ENCODE data around the gene TIGD2.
"Not testable (repeated sequence)": the region's sequence is repeated elsewhere in the genome, so short reads cannot be mapped to it uniquely, and the experiment has no call there.

The TIGD2 gene

DNA sequence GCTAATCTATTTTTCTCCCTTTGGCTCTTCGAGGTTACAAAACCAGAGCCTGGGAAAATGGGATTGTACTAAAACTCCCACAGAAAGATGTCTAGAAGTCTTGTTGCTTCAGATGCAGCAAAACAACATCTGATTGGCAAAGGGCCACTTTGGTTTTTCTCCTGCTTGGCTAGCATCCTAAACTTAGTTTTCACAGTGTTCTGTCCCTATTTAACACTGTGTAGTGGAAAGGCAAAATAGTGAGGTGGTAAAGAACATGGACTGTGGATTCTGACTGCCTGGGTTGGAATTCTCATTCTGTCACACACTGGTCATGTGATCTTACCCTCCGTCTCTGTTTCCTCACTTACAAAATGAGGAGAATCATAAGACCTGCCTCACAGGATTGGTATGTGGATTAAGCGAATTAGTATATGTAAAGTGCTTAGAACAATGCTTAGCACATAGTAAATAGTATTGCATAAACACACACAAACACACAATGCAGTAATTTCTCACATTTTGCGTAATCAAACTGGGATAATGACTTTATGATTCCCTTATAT, 23.5 kb downstream of the TIGD2 start:
- DNase-seq: no peak
- CTCF ChIA-PET: no interaction called here

DNA sequence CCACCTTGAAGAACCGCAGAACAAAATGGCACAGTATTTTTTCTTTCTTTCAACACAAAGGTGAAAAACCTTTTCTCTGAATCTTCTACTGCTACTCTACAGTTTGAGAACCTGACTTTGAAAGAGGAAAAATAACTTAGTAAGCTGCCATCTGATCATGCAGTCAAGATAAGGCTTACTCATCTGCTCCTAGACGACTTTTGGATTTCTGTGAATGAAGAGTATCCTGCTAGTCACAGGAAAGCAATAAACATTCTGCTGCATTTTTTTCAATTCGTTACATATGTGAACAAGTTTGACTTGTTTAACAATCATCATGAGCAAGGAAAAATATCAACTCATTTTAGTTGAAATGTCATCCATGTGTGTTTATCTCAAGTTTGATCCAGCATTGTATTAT, 25.2 kb downstream of the TIGD2 start:
- H3K9me3 Mint-ChIP-seq: no peaks in the 10 kb centered on the region
- no peak overlapping the region for H3K4me3 Mint-ChIP-seq
- no peak for DNase-seq
- CTCF ChIA-PET: interaction anchor here (0.7 kb wide), 1 partner anchor 61 kb away, joined by 3 read pairs; no protein-coding TSS in a partner anchor
- H3K36me3 Mint-ChIP-seq: no peaks in the 10 kb centered on the region
- H3K27ac Mint-ChIP-seq: no peak overlapping the region
- H3K4me1 Mint-ChIP-seq: no peaks in the 10 kb centered on the region
- peaks cover 13% of the 10 kb centered on the region for H3K27me3 Mint-ChIP-seq

More for the DNA sequence above, 23.5 kb downstream of the TIGD2 start:
- H3K27ac Mint-ChIP-seq: no peak overlapping the region
- H3K36me3 Mint-ChIP-seq: no peaks in the 10 kb centered on the region
- H3K9me3 Mint-ChIP-seq: no peaks in the 10 kb centered on the region
- no peak overlapping the region for H3K4me3 Mint-ChIP-seq
- peaks cover 5% of the 10 kb centered on the region for H3K27me3 Mint-ChIP-seq
- H3K4me1 Mint-ChIP-seq: no peaks in the 10 kb centered on the region

DNA sequence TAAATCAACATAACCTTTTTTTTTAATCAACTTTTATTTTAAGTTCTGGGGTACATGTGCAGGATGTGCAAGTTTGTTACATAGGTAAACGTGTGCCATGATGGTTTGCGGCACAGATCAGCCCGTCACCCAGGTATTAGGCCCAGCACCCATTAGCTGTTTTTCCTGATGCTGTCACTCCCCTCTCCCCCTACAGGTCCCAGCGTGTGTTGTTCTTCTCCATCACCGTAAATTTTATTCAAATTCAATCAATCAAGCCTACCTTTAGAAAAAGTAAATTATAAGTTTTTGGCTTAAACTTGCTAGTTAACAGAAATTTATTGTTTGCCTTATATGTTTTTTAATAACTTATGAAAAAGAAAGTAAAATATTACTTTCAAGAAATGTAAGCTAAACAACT, 25.9 kb downstream of the TIGD2 start:
- DNase-seq: no peak
- CTCF ChIA-PET: interaction anchor here (0.7 kb wide), 2 partner anchors 25 to 62 kb away, joined by 3 read pairs; no protein-coding TSS in a partner anchor
- Mint-ChIP-seq H3K27ac (no peak overlapping the region), H3K9me3 (no peaks in the 10 kb centered on the region), H3K4me3 (no peak overlapping the region), H3K4me1 (no peaks in the 10 kb centered on the region), H3K27me3 (peaks cover 13% of the 10 kb centered on the region), H3K36me3 (no peaks in the 10 kb centered on the region)

DNA sequence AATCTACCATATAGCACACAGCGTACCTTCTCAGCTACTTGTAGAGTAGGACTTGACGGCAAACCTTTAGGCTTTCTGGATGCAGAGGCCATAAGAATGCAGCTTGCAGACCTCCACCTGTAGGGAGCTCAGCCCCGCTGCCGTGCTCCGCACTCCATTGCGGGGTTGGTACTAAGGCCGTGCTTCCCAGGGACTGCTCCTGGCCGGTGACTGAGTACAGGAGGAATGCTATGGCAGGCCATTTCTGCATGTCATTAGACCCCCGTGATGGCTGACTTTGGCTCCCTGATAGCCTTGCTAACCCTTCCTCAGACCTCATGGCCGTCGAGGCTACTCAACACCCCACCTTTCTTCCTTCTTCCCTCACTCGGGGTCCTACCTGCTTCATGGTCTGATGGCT, 26.4 kb downstream of the TIGD2 start:
- peaks cover 13% of the 10 kb centered on the region for H3K27me3 Mint-ChIP-seq
- no peak overlapping the region for H3K4me3 Mint-ChIP-seq
- CTCF ChIA-PET: interaction anchor here (0.7 kb wide), 1 partner anchor 24 kb away, joined by 3 read pairs; no protein-coding TSS in a partner anchor
- DNase-seq: no peak
- no peaks in the 10 kb centered on the region for H3K36me3 Mint-ChIP-seq
- H3K27ac Mint-ChIP-seq: no peak overlapping the region
- no peaks in the 10 kb centered on the region for H3K4me1 Mint-ChIP-seq
- no peaks in the 10 kb centered on the region for H3K9me3 Mint-ChIP-seq

DNA sequence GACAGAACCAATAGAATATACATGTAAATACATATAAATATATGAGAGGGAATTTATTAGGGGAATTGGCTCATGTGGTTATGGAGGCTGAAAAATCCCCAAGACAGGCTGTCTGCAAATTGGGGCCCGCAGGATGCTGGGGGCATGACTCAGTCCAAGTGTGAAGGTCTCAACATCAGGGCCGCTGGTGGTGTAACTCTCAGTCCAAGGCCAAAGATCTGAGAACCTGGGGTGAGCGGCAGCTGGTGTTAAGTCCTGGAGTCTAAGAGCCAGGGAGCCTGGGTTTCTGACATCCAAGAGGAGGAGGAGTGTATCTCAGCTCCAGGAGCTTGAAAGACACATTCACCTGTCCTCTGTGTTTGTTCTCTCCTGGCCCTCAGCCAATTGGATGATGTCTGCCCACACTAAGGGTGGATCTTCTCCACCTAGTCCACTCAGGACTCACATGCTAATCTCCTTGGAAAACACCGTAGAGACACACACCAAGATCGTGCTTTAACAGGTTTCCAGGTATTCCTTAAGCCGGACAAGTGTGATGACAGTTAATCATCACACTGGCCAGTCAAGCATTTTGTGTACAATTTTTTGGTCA, 28.9 kb downstream of the TIGD2 start:
- Mint-ChIP-seq H3K4me1 (no peaks in the 10 kb centered on the region), H3K27ac (no peak overlapping the region), H3K36me3 (no peaks in the 10 kb centered on the region), H3K4me3 (no peak overlapping the region), H3K27me3 (peaks cover 13% of the 10 kb centered on the region), H3K9me3 (no peaks in the 10 kb centered on the region)
- DNase-seq: no peak
- CTCF ChIA-PET: no interaction called here

DNA sequence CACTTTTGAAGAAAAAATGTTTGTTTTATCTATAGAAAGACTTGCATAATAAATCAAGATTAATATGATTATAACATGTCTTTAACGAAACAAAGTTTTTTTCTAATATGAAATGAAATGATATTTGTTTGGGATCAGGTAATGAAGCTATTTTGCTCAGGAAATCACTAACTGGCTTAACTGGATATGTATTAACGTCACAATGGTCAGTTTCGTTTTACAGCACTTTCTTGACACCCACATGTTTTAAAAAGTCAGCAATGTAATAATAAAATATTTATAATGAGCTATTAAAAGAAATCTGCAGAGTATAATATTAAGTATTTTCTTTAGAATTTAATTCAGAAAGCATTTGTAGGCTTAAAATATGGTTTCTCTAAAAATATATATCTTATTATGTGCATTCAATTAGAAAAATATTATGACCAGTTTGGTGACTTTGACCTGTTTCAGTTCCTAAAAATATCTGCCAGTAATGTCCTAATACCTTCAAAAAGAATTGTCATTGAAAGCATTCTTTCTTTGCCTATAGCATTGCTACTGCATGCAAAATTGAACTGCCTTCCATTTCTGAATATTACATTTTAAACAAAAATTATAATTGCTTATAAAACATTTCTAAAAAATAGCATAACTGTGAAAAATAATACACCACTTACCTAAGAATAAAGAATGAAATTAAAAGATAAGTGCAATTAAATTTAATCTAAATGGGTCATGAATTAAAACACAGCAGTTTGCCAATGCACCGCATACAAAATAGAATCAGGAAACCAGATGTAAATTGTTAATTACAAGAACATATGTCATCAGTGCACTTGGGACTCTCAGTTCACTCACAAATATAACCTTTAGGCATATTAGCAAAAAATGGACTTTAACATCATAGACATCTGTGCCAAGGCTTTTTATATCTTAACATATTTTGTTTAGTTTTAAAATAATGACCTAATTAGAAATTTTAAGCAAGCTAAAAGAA, 31.6 kb downstream of the TIGD2 start:
- CTCF ChIA-PET: no interaction called here
- Mint-ChIP-seq H3K27ac (no peak overlapping the region), H3K9me3 (no peaks in the 10 kb centered on the region)

DNA sequence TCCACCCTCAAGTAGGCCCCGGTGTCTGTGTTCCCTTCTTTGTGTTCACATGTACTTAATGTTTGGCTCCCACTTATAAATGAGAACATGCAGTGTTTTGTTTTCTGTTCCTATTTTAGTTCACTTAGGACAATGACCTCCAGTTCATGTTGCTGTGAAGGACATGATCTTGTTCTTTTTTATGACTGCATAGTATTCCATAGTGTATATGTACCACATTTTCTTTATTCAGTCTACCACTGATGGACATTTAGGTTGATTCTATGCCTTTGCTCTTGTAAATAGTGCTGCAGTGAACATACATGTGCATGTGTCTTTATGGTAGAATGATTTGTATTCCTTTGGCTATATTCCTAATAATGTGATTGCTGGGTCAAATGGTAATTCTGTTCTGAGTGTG, 33.3 kb downstream of the TIGD2 start:
- H3K27ac Mint-ChIP-seq, H3K27me3 Mint-ChIP-seq, H3K36me3 Mint-ChIP-seq, H3K9me3 Mint-ChIP-seq, DNase-seq, CTCF ChIA-PET, H3K4me1 Mint-ChIP-seq, H3K4me3 Mint-ChIP-seq: not testable (repeated sequence)

More for the DNA sequence above, 31.6 kb downstream of the TIGD2 start:
- H3K4me3 Mint-ChIP-seq: no peak overlapping the region
- DNase-seq: no peak
- H3K36me3 Mint-ChIP-seq: no peaks in the 10 kb centered on the region
- peaks cover 9% of the 10 kb centered on the region for H3K27me3 Mint-ChIP-seq
- H3K4me1 Mint-ChIP-seq: no peaks in the 10 kb centered on the region

DNA sequence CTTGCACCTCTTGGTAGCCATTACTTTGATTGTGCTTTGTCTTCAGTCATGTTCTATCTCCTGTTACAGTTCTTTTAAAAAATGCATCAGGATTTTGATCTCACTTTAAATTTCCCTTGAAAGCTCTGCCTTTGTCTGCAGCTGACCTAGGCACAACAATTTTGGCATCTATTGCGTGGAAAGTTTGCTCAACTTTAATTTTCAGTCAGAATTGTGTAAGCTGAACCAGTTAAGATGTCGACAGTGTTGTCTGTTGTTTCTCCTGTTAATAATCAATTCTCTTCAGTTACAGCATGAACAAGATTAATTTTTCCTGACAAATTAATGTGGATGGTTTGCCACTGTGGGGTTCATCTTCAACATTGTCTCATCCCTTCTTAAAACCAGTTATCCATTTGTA, 34.9 kb downstream of the TIGD2 start:
- Mint-ChIP-seq H3K27me3 (no peaks in the 10 kb centered on the region), H3K4me3 (no peak overlapping the region), H3K9me3 (peaks cover 1% of the 10 kb centered on the region), H3K4me1 (no peaks in the 10 kb centered on the region), H3K27ac (no peak overlapping the region), H3K36me3 (no peaks in the 10 kb centered on the region)
- CTCF ChIA-PET: no interaction called here
- DNase-seq: no peak

DNA sequence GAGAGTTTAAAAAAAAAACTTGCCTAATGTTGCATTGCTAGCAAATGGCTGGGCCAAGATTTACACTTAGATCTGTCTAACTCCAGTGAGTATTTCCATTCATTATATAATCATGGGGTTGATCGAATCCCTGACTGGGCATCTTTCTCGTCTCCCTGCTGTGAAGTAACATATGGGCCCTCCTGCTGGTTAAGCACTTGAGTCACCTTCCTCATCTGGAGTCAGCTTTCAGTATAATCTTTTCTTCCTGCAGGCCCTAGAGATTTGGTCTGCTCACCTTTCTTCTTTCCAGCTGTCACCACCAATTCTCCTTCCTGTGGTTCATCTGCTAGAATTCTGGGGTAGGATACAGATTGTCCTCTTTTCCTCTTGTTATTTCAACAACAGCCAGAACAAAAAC, 41.6 kb downstream of the TIGD2 start:
- Mint-ChIP-seq H3K9me3 (peaks cover 1% of the 10 kb centered on the region), H3K4me1 (no peaks in the 10 kb centered on the region), H3K4me3 (no peak overlapping the region), H3K36me3 (no peaks in the 10 kb centered on the region), H3K27ac (no peak overlapping the region), H3K27me3 (peaks cover 11% of the 10 kb centered on the region)
- no peak for DNase-seq
- CTCF ChIA-PET: no interaction called here

DNA sequence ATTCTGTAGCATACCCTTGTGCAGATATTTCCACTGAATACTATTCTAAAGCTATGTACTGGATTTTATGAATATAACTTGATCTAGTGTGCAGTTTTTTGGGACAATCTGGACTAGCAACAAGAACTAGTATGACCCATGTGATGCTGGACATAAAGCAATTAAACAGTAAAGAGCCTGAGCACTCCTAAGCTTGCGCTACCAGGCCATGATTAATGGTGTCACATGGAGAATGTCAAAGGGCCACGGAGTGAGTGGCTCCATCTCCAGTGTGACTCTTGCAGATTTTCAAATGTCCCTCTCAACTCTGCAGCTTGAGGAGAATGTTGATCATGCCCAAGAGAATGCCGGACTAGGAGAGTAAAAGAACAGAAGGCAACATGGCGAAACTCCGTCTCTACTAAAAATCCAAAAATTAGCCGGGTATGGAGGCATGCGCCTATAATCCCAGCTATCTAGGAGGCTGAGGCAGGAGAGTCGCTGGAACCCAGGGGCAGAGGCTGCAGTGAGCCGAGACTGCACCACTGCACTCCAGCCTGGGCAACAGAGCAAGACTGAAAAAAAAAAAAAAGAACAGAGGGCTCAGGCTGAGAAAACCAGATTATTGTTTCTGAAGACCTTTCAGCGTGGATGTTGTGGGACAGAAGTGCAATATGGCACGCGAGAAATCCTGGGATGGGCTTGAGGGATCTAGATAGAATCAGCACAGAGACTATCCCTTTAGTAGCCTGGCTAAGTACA, 45.0 kb downstream of the TIGD2 start:
- H3K4me1 Mint-ChIP-seq: no peaks in the 10 kb centered on the region
- H3K4me3 Mint-ChIP-seq: no peak overlapping the region
- H3K27me3 Mint-ChIP-seq: peaks cover 17% of the 10 kb centered on the region
- no peaks in the 10 kb centered on the region for H3K9me3 Mint-ChIP-seq
- H3K27ac Mint-ChIP-seq: no peak overlapping the region
- no peaks in the 10 kb centered on the region for H3K36me3 Mint-ChIP-seq
- CTCF ChIA-PET: interaction anchor here (0.6 to 0.9 kb wide), 2 partner anchors 279 to 365 kb away, joined by 3 to 4 read pairs; no protein-coding TSS in a partner anchor
- no peak for DNase-seq

DNA sequence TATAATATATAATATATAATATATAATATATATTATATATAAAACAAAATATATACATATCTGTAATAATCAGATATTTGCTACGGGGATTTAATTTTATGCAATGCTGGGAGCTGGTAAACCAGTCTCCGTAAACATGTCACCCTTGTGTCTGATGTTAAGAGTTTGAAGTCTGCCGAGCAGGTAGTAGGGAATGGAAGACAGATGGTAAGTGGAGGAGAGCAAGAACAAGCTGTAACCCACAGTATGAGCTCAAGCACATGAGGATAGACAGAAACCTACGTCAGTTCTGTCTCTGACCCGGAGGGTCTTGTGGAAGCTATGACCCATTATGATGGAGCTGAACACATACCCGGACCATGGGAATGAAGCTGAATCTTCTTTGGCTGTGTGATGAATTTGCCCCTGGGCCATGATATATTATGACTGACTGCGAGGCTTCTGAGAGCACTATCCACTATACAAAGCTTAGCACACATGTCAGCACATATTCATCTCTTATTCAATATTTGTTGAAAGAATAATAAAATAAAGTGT, 46.2 kb downstream of the TIGD2 start:
- H3K4me3 Mint-ChIP-seq: no peak overlapping the region
- H3K9me3 Mint-ChIP-seq: no peaks in the 10 kb centered on the region
- no peaks in the 10 kb centered on the region for H3K36me3 Mint-ChIP-seq
- H3K27ac Mint-ChIP-seq: no peak overlapping the region
- H3K4me1 Mint-ChIP-seq: no peaks in the 10 kb centered on the region
- peaks cover 17% of the 10 kb centered on the region for H3K27me3 Mint-ChIP-seq
- no peak for DNase-seq
- CTCF ChIA-PET: no interaction called here

DNA sequence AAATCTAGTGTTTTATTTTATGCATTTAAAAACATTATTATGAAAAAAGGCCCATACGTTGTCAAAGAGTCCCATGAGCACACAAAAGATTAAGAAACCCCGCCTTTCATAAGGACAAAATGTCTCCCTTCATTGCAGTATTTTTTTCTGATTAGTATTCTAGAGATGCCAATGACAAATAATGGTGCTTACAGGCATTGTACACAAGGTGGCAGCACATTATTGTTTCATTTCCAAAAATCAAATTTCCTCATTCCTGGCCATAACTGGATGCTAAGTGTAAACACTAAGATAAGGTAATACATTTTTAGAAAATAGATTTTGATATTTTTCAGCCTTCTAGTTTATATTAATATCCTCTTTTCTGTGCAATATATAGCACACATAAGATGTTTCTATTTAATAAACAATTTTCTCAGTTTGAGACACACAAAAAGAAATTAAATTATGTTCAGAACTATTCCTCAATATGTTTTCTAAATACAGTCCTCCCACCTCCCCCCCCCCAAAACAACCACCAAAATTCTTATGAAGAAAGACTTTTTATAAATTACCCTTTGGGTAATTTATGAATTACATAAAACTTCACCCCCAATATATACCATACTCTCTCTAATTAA, 47.7 kb downstream of the TIGD2 start:
- CTCF ChIA-PET: interaction anchor here (0.6 to 1.8 kb wide), 5 partner anchors 12 to 276 kb away, joined by 3 to 7 read pairs (median 3); no protein-coding TSS in a partner anchor
- no peaks in the 10 kb centered on the region for H3K9me3 Mint-ChIP-seq
- no peaks in the 10 kb centered on the region for H3K4me1 Mint-ChIP-seq
- H3K27ac Mint-ChIP-seq: no peak overlapping the region
- H3K4me3 Mint-ChIP-seq: no peak overlapping the region
- H3K27me3 Mint-ChIP-seq: peaks cover 12% of the 10 kb centered on the region
- no peak for DNase-seq
- no peaks in the 10 kb centered on the region for H3K36me3 Mint-ChIP-seq

DNA sequence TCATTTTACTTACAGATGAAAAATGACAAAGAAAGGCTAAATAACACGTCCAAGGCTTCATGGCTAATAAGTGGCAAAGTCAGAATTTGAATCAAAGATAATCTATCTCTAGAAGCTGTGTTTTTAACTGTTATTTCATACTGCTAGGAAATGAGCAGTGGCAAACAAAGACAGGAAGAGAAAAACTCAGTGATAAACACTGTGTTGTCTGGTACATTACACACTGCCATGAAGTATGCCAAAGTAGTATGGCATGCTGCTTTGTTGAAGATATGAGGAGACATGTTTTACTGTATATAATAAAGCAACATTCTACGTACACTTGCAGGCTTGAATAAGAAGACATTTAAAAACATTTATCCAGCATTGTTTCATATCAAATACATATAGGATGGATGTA, 49.5 kb downstream of the TIGD2 start:
- no peaks in the 10 kb centered on the region for H3K36me3 Mint-ChIP-seq
- H3K27ac Mint-ChIP-seq: no peak overlapping the region
- CTCF ChIA-PET: interaction anchor here (0.6 to 1.8 kb wide), 2 partner anchors 40 to 275 kb away, joined by 3 to 7 read pairs; no protein-coding TSS in a partner anchor
- DNase-seq: no peak
- H3K4me3 Mint-ChIP-seq: no peak overlapping the region
- no peaks in the 10 kb centered on the region for H3K9me3 Mint-ChIP-seq
- H3K27me3 Mint-ChIP-seq: peaks cover 12% of the 10 kb centered on the region
- H3K4me1 Mint-ChIP-seq: no peaks in the 10 kb centered on the region

Data from activated naive CD4-positive, alpha-beta T cell treated with anti-CD3 and anti-CD28 coated beads, Interleukin-2, amount 10 ng/mL, durations not matched to agents 7 days and 5 days (primary cell).